Stimulated activated CD8-positive, alpha-beta memory T cell treated with anti-CD3 and anti-CD28 coated beads, Interleukin-12 subunit alpha, Interleukin-12 subunit beta, amount 100 ng/mL, for 1 hour (primary cell): Measurements from ENCODE around the gene TPPP2.

Experiments used
- DNase-seq: peaks from one replicate; pipeline ENCODE4 v3.0.0-alpha.2; 2020; ENCODE audit warnings: low read depth

Gene TPPP2

DNA sequence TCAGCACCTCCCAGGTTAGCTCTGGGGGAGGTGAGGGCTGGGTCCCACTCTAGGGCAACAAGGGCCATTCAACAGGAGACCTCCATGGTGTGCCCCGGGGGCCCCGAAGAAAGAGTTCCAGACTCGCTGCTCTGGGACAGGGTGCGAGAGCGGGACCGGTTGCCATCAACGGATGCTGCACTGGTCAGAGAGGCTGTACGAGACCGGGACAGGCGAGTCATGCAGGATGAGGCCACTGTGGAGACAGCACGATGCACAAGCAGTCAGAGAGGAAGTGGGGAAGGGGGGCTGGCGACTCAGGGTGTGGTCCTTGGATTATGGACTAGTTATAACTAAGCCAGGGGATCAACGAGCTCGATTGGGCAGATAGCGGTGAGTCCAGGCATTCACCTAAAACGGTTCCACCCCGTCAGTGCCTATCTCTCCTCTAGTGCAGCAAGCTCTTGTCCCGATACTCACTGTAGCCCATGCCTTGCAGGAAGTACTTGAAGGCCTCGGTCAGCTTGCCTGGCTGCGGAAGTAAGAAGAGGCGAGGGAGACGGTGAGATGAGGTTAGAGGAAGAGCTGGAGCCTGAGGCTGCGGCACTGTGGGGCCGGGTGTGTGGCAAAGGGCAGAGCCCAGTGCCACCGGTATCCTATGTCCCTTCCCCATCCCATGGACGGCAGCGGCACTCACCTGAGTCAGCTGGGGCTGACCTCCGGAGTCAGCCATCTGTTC lies 12.3 kb upstream of the TPPP2 start:
- DNase-seq: no peak

DNA sequence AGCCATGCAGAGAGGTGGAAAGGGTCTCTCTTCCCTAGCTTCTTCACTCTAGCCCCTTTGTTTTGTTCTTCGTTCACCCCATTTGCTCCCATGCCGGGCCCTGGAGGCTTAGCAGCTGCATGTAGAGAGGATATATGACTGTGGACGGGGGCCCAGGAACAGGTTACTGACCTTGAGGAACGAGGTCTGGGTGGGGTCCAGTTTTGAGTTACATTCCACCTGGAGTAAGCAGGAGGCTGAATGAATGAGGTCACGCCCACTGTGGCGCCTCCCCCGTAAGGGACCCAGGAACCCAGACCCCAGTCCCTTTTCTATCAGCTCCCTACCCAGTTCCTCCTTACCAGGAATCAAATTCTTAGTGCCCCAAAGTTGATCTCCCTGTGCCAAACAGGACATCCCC lies 11.7 kb upstream of the TPPP2 start:
- no peak for DNase-seq

DNA sequence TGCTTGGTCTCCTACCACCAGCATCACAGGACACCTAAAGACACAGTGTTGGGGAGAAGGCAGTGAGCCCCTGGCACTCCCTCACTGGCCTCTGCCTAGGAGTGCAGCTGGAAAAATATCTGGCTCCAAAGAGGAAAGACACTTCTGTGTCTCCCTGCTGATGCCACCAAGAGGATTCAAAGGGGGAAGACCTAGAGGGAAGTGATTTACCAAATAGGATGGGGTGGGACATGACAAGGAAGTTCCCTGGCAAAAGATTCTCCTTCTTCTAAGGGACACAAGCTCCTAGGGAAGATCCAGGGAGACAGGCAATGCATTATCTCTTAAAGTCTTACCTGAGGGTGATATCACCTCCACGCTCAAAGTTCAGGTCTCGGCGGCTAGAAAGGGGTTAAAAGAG lies 11.2 kb upstream of the TPPP2 start:
- DNase-seq: no peak

DNA sequence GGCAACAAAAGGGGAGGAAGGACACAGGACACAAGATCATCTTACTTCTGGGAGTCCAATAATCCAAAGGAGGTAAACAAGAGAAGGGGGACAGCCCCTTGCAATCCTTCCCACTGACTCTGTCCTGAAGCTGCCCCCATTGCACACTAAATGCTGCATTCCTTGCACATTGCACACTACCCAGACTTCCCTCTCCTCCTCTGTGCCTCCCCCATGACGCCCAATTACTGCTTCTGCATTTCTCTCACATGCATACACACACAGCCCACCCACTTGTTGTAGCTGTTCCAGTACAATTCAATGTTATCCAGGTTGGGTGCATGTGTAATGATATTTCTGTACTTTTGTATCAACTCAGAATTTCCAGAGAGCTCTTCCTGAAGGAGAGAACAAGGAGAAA lies 10.7 kb upstream of the TPPP2 start:
- DNase-seq: no peak

DNA sequence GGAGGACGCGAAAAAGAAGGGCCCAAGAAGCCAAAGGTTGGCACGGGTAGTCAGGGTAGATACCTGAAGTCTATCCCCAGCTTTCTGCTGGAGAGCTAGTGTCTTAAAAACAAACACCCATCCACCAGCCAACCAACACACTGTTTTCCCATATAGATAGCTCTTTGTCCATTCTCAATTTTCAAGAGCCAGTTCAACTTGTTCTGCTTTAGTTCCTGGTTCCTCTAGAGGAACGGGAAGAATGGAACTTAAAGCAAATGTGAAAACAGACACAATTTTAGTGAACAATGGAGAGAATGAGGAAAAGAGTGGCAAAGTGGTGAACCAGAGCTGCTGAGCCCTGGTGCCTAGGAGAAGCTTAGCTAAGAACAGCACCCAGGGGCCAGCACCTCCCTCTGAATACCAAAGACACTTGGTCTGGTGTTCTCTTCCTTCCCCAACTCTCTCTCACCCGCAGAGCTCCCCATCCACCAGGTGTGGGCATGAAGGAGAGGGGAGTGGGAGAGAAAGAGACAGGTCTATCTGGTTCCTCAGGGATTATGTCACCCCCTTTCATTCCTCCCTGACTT lies 9.0 kb upstream of the TPPP2 start:
- DNase-seq: no peak

DNA sequence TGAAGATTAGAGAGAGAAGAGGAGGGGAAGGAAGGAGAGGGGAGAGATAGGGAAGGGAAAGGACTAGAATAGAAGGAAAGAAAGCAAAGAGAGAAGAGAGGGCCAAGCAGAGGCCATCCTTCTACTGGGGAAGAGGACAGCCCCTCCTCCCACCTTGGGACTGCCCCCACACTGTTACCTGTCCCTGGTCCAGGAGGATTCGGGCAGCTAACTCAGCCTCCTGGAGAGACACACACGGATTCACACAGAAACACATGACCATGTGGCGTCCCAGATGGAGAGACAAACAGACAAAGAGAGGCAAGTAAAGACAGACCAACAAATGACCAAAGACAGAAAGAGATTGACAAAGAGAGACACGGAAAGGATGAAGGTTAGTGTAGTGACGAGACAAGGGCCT lies 7.3 kb upstream of the TPPP2 start:
- DNase-seq: no peak

DNA sequence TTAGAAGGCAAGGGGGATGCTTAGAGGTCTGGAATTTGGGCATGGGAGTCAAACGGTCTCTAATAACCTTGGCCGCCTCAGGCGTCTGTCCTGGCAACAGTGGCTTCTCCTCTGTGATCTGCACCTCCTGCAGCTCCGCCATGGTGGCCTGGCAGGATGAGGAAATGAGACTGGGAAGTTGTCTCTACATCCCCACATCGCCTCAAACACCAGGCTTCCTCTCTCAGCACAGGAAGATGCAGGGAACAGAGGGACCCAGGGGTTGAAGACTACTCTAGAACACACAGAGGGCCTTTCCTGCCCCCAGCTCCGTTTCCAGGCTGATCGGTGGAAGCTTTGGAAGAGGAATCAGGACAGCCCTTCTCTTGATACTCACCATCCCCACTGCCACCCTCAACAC lies 6.8 kb upstream of the TPPP2 start:
- DNase-seq: no peak

DNA sequence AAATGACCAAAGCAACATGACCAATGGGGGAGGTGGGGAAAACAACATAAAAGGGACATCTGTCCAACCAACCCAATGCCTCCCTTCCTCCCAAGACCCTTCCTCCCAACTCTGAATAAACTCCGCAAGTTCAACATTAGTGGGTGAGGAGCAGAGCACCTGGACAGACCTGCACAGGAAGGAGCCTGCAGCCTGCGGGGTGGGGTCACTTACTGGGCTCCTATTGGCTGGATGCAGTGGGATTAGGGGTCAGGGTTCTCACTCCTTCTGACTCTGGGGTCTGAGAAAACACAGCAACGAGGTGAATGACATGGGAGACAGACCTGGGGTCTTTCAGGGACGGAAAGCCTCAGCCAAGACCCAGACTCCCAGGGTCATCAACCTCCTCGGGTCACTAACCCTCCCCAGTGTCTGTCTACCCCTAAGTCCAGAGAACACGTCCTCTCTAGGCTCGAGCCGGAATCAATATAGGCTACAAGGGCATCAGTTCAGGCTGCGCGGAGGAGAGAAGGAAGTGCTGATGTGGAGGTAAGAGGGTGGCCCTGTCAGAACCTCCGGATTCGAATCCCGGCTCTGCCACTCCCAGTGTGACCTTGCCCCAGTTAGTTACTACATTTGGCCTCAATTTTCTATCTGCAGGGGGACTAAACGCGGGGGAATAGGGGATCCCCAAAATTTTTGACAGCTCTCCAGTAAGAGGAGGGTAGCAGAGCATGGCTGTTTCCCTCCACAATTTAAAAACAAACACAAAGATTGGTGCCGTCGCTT lies 6.0 kb upstream of the TPPP2 start:
- no peak for DNase-seq

DNA sequence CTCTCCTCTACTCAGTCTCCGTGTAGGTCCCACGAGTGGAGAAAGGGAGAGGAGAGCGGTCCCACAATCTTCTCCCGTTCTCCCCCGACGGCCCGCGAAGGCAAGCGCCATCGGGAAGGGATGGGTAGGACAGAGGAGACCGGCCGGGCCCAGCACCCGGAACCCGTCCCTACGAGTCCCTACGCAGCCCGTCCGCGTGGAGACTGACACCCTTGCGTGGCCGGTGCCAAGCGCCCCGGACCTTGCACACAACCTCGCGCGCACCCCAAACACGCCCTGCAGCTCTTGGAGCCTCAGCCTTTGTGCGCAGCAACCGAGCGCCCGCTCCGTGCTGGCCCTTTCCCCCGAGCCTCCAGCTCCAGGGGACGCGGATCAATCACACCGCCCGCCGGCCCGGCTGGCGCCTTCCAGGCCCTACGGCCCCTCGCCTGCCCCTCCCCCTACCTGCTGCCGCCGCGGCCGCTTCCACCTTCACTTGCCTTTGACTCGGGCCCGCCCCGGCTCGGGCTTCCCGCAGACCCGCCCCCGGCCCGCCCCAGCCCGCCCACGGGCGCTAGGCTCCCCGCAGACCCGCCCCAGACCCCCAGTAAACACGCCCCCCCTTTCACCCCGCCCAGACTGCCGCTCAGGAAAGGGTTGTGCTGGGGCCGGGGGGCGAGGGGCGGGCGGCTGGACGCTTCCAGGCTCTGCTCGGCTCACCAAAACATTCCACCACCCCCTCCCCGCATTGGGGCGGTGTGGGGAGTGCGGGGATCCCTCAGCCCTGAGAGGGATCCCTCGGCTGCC lies 5.2 kb upstream of the TPPP2 start, which contains the start of gene NDRG2:
NDRG2 (minus strand) TSS at position 477 of the 786 bp plus-strand sequence. CDS start 1,746 bp downstream, outside the sequence.
- DNase-seq: peak; percentile 63

DNA sequence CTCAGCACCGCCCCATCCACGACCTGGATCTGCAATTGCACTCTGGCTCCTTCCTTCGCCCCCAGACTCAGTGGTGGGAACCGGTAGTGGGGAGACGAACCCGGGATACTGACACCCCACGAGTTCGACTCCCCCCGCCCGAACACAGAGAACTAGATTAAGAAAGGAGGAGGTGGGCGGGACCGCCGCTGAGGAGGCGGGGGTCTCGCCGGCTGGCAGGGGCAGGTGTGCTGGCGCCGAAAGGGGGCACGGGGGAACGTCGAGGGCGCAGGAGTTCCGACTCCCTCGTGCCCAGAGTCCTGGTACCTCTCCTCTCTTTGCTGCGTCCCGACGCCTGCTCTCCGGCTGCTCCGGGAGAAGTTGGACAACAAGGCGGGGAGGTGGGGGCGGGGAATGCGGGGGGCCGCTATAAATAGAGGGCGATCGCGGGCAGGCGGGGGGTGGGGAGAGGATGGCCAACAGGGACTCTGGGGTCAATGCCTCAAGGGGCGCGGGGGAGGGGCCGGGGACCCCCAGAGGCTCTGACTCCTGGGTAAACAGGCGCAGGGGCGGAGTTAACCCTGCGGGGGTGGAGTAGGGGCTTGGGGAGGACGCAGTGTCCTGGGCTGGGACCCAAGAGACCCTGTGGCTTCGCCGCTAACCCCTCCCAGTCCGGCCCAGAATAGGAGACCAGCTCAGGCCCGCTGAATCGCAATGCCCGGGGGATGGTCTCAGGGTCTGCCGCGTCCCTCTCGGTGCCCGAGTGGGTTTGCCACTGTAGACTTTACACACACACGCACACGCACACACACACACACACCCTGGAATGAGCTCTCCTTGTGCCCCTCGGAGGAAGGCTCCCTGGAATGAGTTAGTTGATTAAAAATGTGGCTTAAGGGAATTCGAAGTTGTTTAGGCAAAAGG lies 4.4 kb upstream of the TPPP2 start:
- DNase-seq: no peak

DNA sequence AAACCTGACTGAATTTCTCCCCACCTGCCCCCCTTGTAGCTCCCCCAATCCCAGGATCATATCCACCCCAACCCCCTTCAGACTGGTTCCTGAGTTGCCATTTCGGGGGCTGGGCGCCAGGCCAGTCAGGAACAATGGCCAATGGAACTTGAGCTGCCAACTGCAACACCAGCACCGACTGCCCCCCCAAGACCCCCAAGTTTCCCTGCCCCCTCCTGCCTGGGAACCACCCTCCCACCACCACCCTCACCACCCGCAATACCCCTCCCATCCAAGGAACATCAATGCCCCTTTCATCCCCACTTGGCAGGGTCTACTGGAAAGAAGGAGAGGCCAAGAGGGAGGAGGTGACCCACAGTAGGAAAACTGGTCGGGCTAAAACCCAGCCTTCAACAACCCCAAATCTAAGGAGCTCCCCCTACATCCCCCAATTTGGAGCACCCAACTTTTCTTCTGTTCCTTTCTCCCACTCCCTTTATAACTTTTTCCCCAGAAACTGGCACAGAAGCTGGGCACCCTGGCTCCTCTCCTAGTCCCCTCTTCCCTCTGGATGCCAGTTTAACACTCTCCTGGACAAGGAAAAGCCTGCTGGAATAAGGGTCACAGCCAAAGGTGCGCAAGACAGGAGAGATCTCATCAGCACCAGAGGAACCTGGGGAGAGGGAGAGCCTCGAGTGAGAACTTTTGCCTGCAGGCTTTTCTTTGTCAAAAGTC lies 3.6 kb upstream of the TPPP2 start:
- no peak for DNase-seq

DNA sequence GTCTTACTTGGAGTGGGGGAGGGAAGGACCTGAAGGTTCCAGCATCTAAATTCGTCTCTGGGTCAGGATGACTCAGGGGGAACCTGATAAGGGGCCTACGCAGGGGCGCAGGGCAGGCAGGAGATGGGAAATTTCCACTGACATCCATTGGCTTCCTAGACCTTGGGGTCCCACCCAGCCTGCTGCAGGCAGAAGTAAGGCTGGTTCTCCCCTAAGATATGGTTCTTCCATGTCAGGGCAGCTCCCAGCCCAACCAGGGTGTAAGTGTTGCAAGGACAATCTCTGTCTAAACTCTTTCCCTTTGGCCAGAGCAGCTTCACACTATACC lies 3.1 kb upstream of the TPPP2 start:
- no peak for DNase-seq

DNA sequence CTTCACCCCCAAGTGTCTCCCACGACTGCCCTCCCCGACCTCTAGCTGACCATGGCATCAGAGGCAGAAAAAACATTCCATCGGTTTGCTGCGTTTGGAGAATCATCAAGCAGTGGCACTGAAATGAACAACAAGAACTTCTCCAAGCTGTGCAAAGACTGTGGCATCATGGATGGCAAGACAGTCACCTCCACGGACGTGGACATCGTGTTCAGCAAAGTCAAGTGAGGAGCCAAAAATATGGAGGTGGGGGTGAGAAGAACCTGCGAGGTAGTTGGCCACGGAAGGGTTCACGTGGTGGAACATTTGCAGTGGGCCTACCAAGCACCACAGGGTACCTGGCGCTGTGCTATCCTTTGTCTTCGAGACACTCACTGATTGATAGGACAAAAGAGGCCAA lies 514 bp downstream of the TPPP2 start:
- DNase-seq: no peak

DNA sequence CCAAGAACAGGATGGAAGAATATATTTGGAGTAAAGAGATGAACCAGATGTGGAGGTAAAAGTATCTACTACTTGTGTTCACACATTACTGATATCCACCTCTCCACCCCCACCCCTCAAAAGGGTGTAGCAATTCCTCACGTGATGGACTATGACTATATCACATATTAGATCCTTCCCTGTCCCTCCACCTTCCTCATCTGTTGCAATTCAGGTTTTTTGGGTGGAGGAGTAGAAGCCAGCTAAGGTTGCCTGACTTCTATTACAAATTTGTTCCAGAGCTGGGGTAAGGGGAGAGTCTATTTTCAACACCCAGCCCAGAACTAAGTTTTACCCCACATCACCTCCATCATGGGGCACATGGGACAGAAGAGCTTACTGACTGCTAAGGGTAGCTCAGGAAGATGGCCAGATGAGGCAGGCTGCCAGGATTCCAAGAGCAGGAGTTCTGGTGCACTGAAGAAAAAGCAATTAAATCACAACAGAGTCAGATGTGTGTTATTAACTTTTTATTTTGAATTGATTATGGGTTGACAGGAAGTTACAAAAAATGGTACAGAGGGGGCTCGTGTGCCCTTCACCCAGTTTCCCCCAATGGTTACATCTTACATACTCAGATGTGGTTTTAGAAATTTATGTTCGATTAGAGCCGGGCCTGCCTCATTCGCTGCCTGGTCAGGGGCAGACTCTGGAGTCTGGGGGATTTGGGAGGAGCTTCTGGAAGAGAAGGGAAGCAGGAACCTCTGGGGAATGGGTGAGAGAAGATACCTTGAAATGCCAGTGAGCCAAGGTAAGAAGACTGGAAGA lies 2.5 kb downstream of the TPPP2 start:
- no peak for DNase-seq

DNA sequence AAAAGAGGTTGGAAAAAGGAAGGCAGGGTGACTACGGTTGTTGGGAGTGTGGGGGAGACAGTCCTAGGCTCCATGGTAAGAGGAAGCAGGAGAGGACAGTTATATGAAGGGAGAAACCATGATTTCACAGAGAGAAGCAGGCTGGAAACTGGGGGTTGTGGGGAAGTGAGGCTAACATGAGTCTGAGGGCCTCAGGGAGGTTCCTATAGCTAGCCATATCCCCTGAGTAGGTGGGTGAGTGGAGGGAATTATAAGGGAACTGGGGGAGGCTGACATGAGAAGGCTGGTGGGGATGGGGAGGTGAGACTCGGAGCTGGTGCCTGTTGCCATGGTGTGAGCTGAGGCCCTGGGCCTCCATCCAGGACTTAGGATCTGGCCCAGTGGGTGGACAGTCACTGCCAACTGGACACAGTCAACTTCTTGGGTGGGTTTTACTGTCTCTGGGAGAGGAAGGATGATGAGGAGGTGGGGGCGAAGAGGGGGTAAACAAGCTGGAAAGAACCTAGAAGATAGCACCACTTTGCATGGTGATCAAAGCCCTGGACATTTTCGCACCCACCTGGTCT lies 3.2 kb downstream of the TPPP2 start:
- DNase-seq: no peak

DNA sequence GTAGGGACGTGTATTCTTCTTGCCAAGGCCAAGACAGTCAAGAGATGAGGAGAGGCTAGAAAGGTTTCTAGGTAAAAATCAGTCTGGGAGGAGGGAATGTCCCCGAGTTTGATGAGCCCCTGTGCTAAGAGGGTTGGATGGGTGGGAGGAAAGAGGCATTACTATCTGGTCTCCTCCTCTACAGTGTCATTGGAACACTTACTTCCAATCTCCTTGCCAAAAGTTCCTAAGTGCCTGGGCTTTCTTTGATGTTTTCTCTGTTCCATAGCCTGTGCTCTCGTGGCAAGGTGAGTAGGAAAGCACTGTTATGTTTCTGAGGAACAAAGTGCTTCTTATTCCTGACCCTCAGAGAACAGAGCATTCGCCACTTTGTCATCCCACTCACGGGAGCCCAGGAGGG lies 4.7 kb downstream of the TPPP2 start, which contains the start of gene RNASE13:
RNASE13 (minus strand) TSS at position 101 of the 400 bp plus-strand sequence. CDS start 519 bp downstream, outside the sequence.
- no peak for DNase-seq

DNA sequence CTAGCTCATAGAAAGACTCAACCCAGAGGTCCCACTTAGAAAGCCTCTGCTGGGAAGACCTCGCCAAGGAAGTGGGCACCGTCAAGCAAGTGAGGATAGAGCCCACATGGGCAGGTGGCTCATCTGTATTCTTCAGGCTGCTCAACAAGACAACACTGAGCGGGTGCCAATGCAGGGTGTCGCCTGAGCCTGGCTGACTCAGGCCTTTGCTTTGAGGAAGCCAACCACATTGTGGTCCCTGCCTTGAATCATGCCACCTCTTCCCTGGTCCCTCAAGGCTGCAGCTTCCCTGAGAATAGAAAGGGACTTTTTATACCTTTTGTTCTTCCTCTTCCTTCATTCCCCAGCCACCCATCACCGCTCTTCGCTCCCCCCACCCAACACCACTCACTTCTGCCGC lies 6.7 kb downstream of the TPPP2 start:
- DNase-seq: no peak

DNA sequence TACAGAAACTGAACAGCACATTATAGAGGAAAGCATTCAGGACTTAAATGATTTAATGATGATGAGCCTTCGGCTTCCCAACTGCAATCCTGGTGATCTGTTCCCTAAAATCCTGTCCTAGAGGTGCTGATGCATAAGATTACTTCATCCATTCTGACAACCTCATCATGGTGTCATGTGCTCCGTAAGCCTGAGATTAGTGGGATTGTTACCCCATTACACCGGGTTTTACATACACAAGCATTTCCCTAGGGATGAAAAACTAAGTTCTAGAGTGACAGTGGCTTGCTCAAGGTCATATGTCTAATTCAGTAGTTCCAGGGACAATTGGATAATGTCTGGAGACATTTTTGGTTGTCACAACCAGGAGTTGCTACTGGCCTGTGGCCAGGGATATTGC lies 7.1 kb downstream of the TPPP2 start:
- DNase-seq: no peak
